SK-N-MC (cell line): Measurements from ENCODE around the gene FAF2.

Source experiments
- EZH2 ChIP-seq: fragments of 200-600 bp; sonication (generic); IDR thresholded peaks from one replicate; pipeline ENCODE4 v1.6.1; 2017; ENCODE audit warnings: antibody characterized with exemption
- POLR2AphosphoS5 ChIP-seq: IDR thresholded peaks from 2 replicates; pipeline ENCODE4 v1.6.1; 2012; ENCODE audit warnings: mild to moderate bottlenecking, low read depth, low read length, borderline replicate concordance

- TF ChIP-seq EZH2 (no peak), POLR2AphosphoS5 (no peak)
Measured at GRCh38 chr5:176407456-176408251, 40.5 kb upstream of the FAF2 start.
